IMR-90 (cell line): ENCODE results near the gene TXLNA. TPM values are rescaled to one million over a fixed set of nuclear protein-coding genes. Genes with fewer than 3 reads are reported as not detected.

Source experiments
- ATAC-seq: fragments of 200-7000 bp; cut with Tn5 transposase; 2 replicates; pipeline ENCODE4 v1.9.1; 2020; ENCODE audit warnings: low read depth, mild to moderate bottlenecking, moderate library complexity
- BruUV-seq: library from RNA; stranded (reverse); fragments of 400-500 nt; replicated peaks from 2 replicates; lab custom pipeline; 2021; lab: Mats Ljungman, UMichigan
- CTCF ChIA-PET: fragments of 300-600 bp; formaldehyde crosslinking; extraction: SDS; loops from one replicate; lab custom pipeline; 2021; ENCODE audit warnings: antibody characterized with exemption; lab: Yijun Ruan, JAX
- POLR2A ChIA-PET: fragments of 300-600 bp; sonication (Branson Sonifier 250); formaldehyde crosslinking; loops from one replicate; lab custom pipeline; 2022; ENCODE audit warnings: antibody characterized with exemption; ENCODE audit not compliant: unreplicated experiment; lab: Charles Lee
- DNase-seq: peaks from one replicate; pipeline ENCODE4 v3.0.0; 2013
- H2AFZ ChIP-seq: replicated peaks from 2 replicates; pipeline ENCODE3; 2013; ENCODE audit warnings: low read length, mild to moderate bottlenecking; ENCODE audit not compliant: poor library complexity
- H2AK5ac ChIP-seq: 2 replicates; pipeline ENCODE4 v1.6.1; 2013; ENCODE audit warnings: low read depth, low read length, inconsistent platforms
- H2AK9ac ChIP-seq: replicated peaks from 2 replicates; pipeline ENCODE3; 2013; ENCODE audit warnings: mild to moderate bottlenecking, low read depth, low read length, moderate library complexity; ENCODE audit not compliant: poor library complexity
- H2BK120ac ChIP-seq: 2 replicates; pipeline ENCODE4 v1.6.1; 2013; ENCODE audit warnings: low read depth, low read length, inconsistent platforms
- H2BK15ac ChIP-seq: 3 replicates; pipeline ENCODE4 v1.6.1; 2013; ENCODE audit warnings: low read depth, low read length, inconsistent platforms
- H2BK20ac ChIP-seq: 2 replicates; pipeline ENCODE4 v1.6.1; 2013; ENCODE audit warnings: low read depth, mild to moderate bottlenecking, inconsistent platforms, low read length, moderate library complexity
- H2BK5ac ChIP-seq: 2 replicates; pipeline ENCODE4 v1.6.1; 2013; ENCODE audit warnings: mild to moderate bottlenecking, low read depth, low read length, inconsistent platforms; ENCODE audit not compliant: poor library complexity, severe bottlenecking
- H3K14ac ChIP-seq: replicated peaks from 2 replicates; pipeline ENCODE4 v1.6.1; 2013; ENCODE audit warnings: low read depth, low read length, inconsistent platforms
- H3K18ac ChIP-seq: 2 replicates; pipeline ENCODE4 v1.6.1; 2013; ENCODE audit warnings: low read depth, low read length, control low read depth
- H3K23ac ChIP-seq: 2 replicates; pipeline ENCODE4 v1.6.1; 2013; ENCODE audit warnings: low read depth, low read length, inconsistent platforms
- H3K27ac ChIP-seq: 2 replicates; pipeline ENCODE4 v1.5.1; 2013; ENCODE audit warnings: mild to moderate bottlenecking, control low read depth, low read length; ENCODE audit not compliant: insufficient read depth
- H3K27me3 ChIP-seq: 2 replicates; pipeline ENCODE4 v1.6.1; 2013; ENCODE audit warnings: low read length; ENCODE audit not compliant: control insufficient read depth, insufficient read depth
- H3K36me3 ChIP-seq: 2 replicates; pipeline ENCODE4 v1.6.1; 2013; ENCODE audit warnings: low read length, mixed read lengths; ENCODE audit not compliant: control insufficient read depth, insufficient read depth
- H3K4ac ChIP-seq: 2 replicates; pipeline ENCODE4 v1.6.1; 2013; ENCODE audit warnings: low read depth, low read length, inconsistent platforms
- H3K4me1 ChIP-seq: 2 replicates; pipeline ENCODE4 v1.6.1; 2013; ENCODE audit warnings: low read length, mixed read lengths; ENCODE audit not compliant: control insufficient read depth, insufficient read depth
- H3K4me2 ChIP-seq: 2 replicates; pipeline ENCODE4 v1.6.1; 2013; ENCODE audit warnings: low read depth, mild to moderate bottlenecking, control low read depth, low read length, moderate library complexity
- H3K4me3 ChIP-seq: 2 replicates; pipeline ENCODE4 v1.5.1; 2013; ENCODE audit warnings: low read depth, mild to moderate bottlenecking, control low read depth, low read length, moderate library complexity; ENCODE audit not compliant: insufficient read depth
- H3K56ac ChIP-seq: 2 replicates; pipeline ENCODE4 v1.6.1; 2013; ENCODE audit warnings: low read length, inconsistent platforms; ENCODE audit not compliant: insufficient read depth; ENCODE audit errors: extremely low read depth
- H3K79me1 ChIP-seq, 2 experiments: 2 replicates each; pipeline ENCODE4 v1.6.1; 2013; ENCODE audit warnings: low read length in 2 of 2, inconsistent platforms in 1 of 2, low read depth in 1 of 2
- H3K9ac ChIP-seq: 2 replicates; pipeline ENCODE4 v1.6.1; 2013; ENCODE audit warnings: low read depth, low read length, control low read depth
- H3K9me1 ChIP-seq: 2 replicates; pipeline ENCODE4 v1.6.1; 2013; ENCODE audit warnings: low read length, inconsistent platforms; ENCODE audit not compliant: insufficient read depth
- H3K9me3 ChIP-seq: 2 replicates; pipeline ENCODE4 v1.6.1; 2013; ENCODE audit warnings: low read length; ENCODE audit not compliant: control insufficient read depth, insufficient read depth
- H4K20me1 ChIP-seq: 2 replicates; pipeline ENCODE4 v1.6.1; 2013; ENCODE audit warnings: low read length, inconsistent platforms; ENCODE audit not compliant: insufficient read depth
- H4K5ac ChIP-seq: 2 replicates; pipeline ENCODE4 v1.6.1; 2013; ENCODE audit warnings: mild to moderate bottlenecking, low read depth, low read length, control low read depth
- H4K8ac ChIP-seq, 2 experiments: 2 replicates each; pipeline ENCODE4 v1.6.1; 2013; ENCODE audit warnings: low read depth in 2 of 2, low read length in 2 of 2, control low read depth in 1 of 2, inconsistent platforms in 1 of 2
- H4K91ac ChIP-seq: 2 replicates; pipeline ENCODE4 v1.6.1; 2013; ENCODE audit warnings: low read depth, low read length, inconsistent platforms; ENCODE audit not compliant: insufficient read depth
- WGBS, 2 experiments: methylation state at CpG; one replicate each; pipeline versions ENCODE4 v1.1.5 to v1.1.7; 2013; ENCODE audit warnings: missing lambda C conversion rate in 2 of 2; ENCODE audit not compliant: insufficient read length in 1 of 2; ENCODE audit errors: extremely low coverage in 2 of 2; 5-methylcytosine and 5-hydroxymethylcytosine counted together
- dilution Hi-C: fragments of 300-500 bp; cut with HindIII; formaldehyde crosslinking; loops from one replicate; pipeline ENCODE4 v1.14.3; 2018; ENCODE audit warnings: low sequenced_read_pairs; ENCODE audit not compliant: unreplicated experiment
- in situ Hi-C: fragments of 300-500 bp; cut with MboI; formaldehyde crosslinking; loops from 3 replicates; pipeline ENCODE4 v1.14.3; 2019; ENCODE audit warnings: low sequenced_read_pairs, inconsistent platforms, mixed read lengths
- intact Hi-C: fragments of 100-400 bp; cut with micrococcal nuclease; formaldehyde crosslinking; loops from 2 replicates; pipeline ENCODE4 v1.10.0; 2022
- polyA plus RNA-seq, 3 experiments: library from polyadenylated mRNA; depleted of rRNA; stranded (reverse); fragments of >200 nt; gene quantifications; 2 replicates each; pipeline ENCODE4 v1.2.3, GENCODE V29; 2012; ENCODE audit warnings: low replicate concordance in 1 of 3
- total RNA-seq: library from RNA; depleted of rRNA; stranded (reverse); fragments of >200 nt; gene quantifications from 2 replicates; pipeline ENCODE4 v1.2.3, GENCODE V29; 2012
- TF ChIP-seq, protein P1 (sequence below): fragments of 150-350 bp; IDR thresholded peaks from 2 replicates; pipeline ENCODE4 v1.6.1; 2016; ENCODE audit warnings: low read depth, mild to moderate bottlenecking, low read length, moderate library complexity, borderline replicate concordance

The TXLNA gene
- total and polyA plus RNA-seq, 2 of the 4 experiments (the other 2 are of a cell fraction) = 47.6 to 102 TPM

- no peak overlapping the region for H3K14ac ChIP-seq
- H2AK5ac ChIP-seq = no peak overlapping the region
- H4K8ac ChIP-seq = no peak overlapping the region
- POLR2A ChIA-PET = no interaction called here
- H2AK9ac ChIP-seq = no peak overlapping the region
- no TSS peak for BruUV-seq
- no peaks in the 10 kb centered on the region for H3K4me1 ChIP-seq
- H3K79me1 ChIP-seq = peaks cover 17 to 43% of the 10 kb centered on the region in 2 experiments
- H2AFZ ChIP-seq = no peak overlapping the region
- dilution Hi-C loops = no loop called here
- H3K27ac ChIP-seq = no peak overlapping the region
- no peak for ATAC-seq
- H3K4ac ChIP-seq = no peak overlapping the region
- no peak overlapping the region for H4K91ac ChIP-seq
- no peak overlapping the region for H3K23ac ChIP-seq
- H3K9me1 ChIP-seq = peaks cover 3% of the 10 kb centered on the region; the same call in 1 of the 2 replicates
- no peak overlapping the region for H3K56ac ChIP-seq
- H3K36me3 ChIP-seq = peaks cover 51% of the 10 kb centered on the region
- CTCF ChIA-PET = no interaction called here
- H3K27me3 ChIP-seq = no peaks in the 10 kb centered on the region
- no peak overlapping the region for H2BK15ac ChIP-seq
- intact Hi-C loops = no loop called here
- no peak overlapping the region for H3K9ac ChIP-seq
- no peak overlapping the region for H4K5ac ChIP-seq
- in situ Hi-C loops = no loop called here
- no peak overlapping the region for H2BK5ac ChIP-seq
- 100% methylated on average over 1 of the region's 3 CpGs; no CpG with 5 or more reads in 1 of the 2 experiments for WGBS, 2 experiments
- H3K18ac ChIP-seq = no peak overlapping the region
- H4K20me1 ChIP-seq = no peaks in the 10 kb centered on the region
- no peak overlapping the region for H2BK120ac ChIP-seq
- H2BK20ac ChIP-seq = no peak overlapping the region
- H3K4me2 ChIP-seq = no peak overlapping the region
- TF ChIP-seq, protein P1, sequence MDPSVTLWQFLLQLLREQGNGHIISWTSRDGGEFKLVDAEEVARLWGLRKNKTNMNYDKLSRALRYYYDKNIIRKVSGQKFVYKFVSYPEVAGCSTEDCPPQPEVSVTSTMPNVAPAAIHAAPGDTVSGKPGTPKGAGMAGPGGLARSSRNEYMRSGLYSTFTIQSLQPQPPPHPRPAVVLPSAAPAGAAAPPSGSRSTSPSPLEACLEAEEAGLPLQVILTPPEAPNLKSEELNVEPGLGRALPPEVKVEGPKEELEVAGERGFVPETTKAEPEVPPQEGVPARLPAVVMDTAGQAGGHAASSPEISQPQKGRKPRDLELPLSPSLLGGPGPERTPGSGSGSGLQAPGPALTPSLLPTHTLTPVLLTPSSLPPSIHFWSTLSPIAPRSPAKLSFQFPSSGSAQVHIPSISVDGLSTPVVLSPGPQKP = no peak
- H3K9me3 ChIP-seq = no peaks in the 10 kb centered on the region
- H3K4me3 ChIP-seq = no peak overlapping the region
- DNase-seq = no peak
These were observed 20.3 kb upstream of the TXLNA start for GRCh38 chr1:32159189-32159588.
